GM18511 (cell line): Measurements from ENCODE around the gene CENPX.
"Not testable (repeated sequence)": the region's sequence is repeated elsewhere in the genome, so short reads cannot be mapped to it uniquely, and the experiment has no call there.

Experiments used
- ATAC-seq: cut with Tn5 transposase; IDR thresholded peaks from one replicate; pipeline ENCODE4 v1.9.1; 2021; ENCODE audit warnings: mild to moderate bottlenecking, moderate library complexity; ENCODE audit not compliant: unreplicated experiment

The CENPX gene

GRCh38 chr17:82039695-82040299 is 17.1 kb upstream of the CENPX start:
- ATAC-seq = no peak

GRCh38 chr17:82038796-82039409 is 16.2 kb upstream of the CENPX start:
- not testable (repeated sequence) for ATAC-seq

- ATAC-seq = no peak
These were observed 15.2 kb upstream of the CENPX start for GRCh38 chr17:82037889-82038195.

GRCh38 chr17:82037092-82037888 is 14.6 kb upstream of the CENPX start, which contains the start of gene DCXR:
TSS of gene DCXR (minus strand) at chr17:82037697. CDS start at chr17:82037682, 15 bp downstream.
- ATAC-seq = peak; percentile 92

GRCh38 chr17:82036634-82037091 is 14.0 kb upstream of the CENPX start:
- no peak for ATAC-seq

- ATAC-seq = no peak
These were observed 13.4 kb upstream of the CENPX start for GRCh38 chr17:82035956-82036633.

- ATAC-seq = no peak
These were observed 12.8 kb upstream of the CENPX start for GRCh38 chr17:82035488-82035887.

- no peak for ATAC-seq
These were observed 11.8 kb upstream of the CENPX start for GRCh38 chr17:82034371-82035011.

- ATAC-seq = no peak
These were observed 10.8 kb upstream of the CENPX start for GRCh38 chr17:82033359-82034085.

GRCh38 chr17:82031885-82032627 is 9.4 kb upstream of the CENPX start:
- ATAC-seq = no peak

GRCh38 chr17:82031303-82031884 is 8.7 kb upstream of the CENPX start, which contains the start of gene RAC3:
TSS of gene RAC3 (plus strand) at chr17:82031678. CDS start at chr17:82031762, 84 bp downstream.
- ATAC-seq = no peak

GRCh38 chr17:82030470-82031302 is 8.0 kb upstream of the CENPX start:
- no peak for ATAC-seq

GRCh38 chr17:82029990-82030469 is 7.4 kb upstream of the CENPX start:
- ATAC-seq = no peak

- ATAC-seq = no peak
These were observed 6.7 kb upstream of the CENPX start for GRCh38 chr17:82029391-82029790.

- ATAC-seq = no peak
These were observed 6.3 kb upstream of the CENPX start for GRCh38 chr17:82028966-82029365.

- no peak for ATAC-seq
These were observed 5.6 kb upstream of the CENPX start for GRCh38 chr17:82028246-82028645.

- no peak for ATAC-seq
These were observed 2.9 kb upstream of the CENPX start for GRCh38 chr17:82025401-82026107.
